SK-N-SH (cell line): ENCODE measurements around the gene FHOD3. TPM values are rescaled to one million over a fixed set of nuclear protein-coding genes. Genes with fewer than 3 reads are reported as not detected.

Source experiments
- CTCF ChIA-PET: fragments of 300-600, 350-600 bp; formaldehyde crosslinking; extraction: SDS; loops from one replicate; lab custom pipeline; 2021; lab: Yijun Ruan, JAX
- POLR2A ChIA-PET: fragments of 350-600 bp; sonication (Branson Sonifier 250); formaldehyde crosslinking; extraction: SDS; loops from one replicate; lab custom pipeline; 2020; ENCODE audit warnings: antibody characterized with exemption, inconsistent platforms; lab: Yijun Ruan, JAX
- DNase-seq: peaks from one replicate; pipeline ENCODE4 v3.0.0; 2012
- H2AFZ ChIP-seq: fragments of 200-600 bp; sonication (generic); 2 replicates; pipeline ENCODE4 v1.8.1; 2016; ENCODE audit warnings: antibody characterized with exemption, mild to moderate bottlenecking, low read depth
- H3F3A ChIP-seq: fragments of 200-600 bp; sonication (generic); replicated peaks from 2 replicates; pipeline ENCODE3; 2016; ENCODE audit warnings: antibody characterized with exemption, mild to moderate bottlenecking; ENCODE audit not compliant: insufficient read depth
- H3K27ac ChIP-seq, 2 experiments: fragments of 200-500 bp in 1 of 2; fragments of 200-600 bp in 1 of 2; sonication (Bioruptor generic) in 1 of 2; sonication (generic), shearing (Covaris generic) in 1 of 2; 2 replicates each; pipeline versions ENCODE4 v1.5.1 to v1.6.1; 2014 to 2016; ENCODE audit warnings: low read depth in 2 of 2, inconsistent platforms in 1 of 2, low read length in 1 of 2, mild to moderate bottlenecking in 1 of 2, mixed read lengths in 1 of 2
- H3K27me3 ChIP-seq: fragments of 200-600 bp; sonication (generic), shearing (Covaris generic); 2 replicates; pipeline ENCODE4 v1.6.1; 2016; ENCODE audit warnings: mixed run types; ENCODE audit not compliant: insufficient read depth
- H3K36me3 ChIP-seq, 2 experiments: fragments of 200-500 bp in 1 of 2; fragments of 200-600 bp in 1 of 2; sonication (Bioruptor generic) in 1 of 2; sonication (generic) in 1 of 2; replicated peaks in 1 of 2; 2 replicates each; pipeline versions ENCODE3 to v1.5.1; 2014 to 2016; ENCODE audit warnings: low read length in 1 of 2, mild to moderate bottlenecking in 1 of 2; ENCODE audit not compliant: insufficient read depth in 2 of 2, control insufficient read depth in 1 of 2
- H3K4me1 ChIP-seq, 2 experiments: fragments of 200-500 bp in 1 of 2; fragments of 200-600 bp in 1 of 2; sonication (Bioruptor generic) in 1 of 2; sonication (generic), shearing (Covaris generic) in 1 of 2; 2 replicates each; pipeline versions ENCODE4 v1.5.1 to v1.6.1; 2014 to 2016; ENCODE audit warnings: low read depth in 1 of 2, low read length in 1 of 2, mixed run types in 1 of 2; ENCODE audit not compliant: insufficient read depth in 2 of 2, control insufficient read depth in 1 of 2
- H3K4me2 ChIP-seq: fragments of 200-600 bp; sonication (generic), shearing (Covaris generic); 2 replicates; pipeline ENCODE4 v1.6.1; 2017; ENCODE audit warnings: mixed run types
- H3K4me3 ChIP-seq, 2 experiments: fragments of 200-500 bp in 1 of 2; fragments of 200-600 bp in 1 of 2; sonication (Bioruptor generic) in 1 of 2; sonication (generic), shearing (Covaris generic) in 1 of 2; 2 replicates each; pipeline versions ENCODE4 v1.5.1 to v1.8.1; 2014 to 2016; ENCODE audit warnings: low read depth in 2 of 2, inconsistent platforms in 1 of 2, low read length in 1 of 2, mild to moderate bottlenecking in 1 of 2, mixed read lengths in 1 of 2, moderate library complexity in 1 of 2
- H3K79me2 ChIP-seq: fragments of 200-600 bp; sonication (generic); 2 replicates; pipeline ENCODE4 v1.8.1; 2017; ENCODE audit warnings: mild to moderate bottlenecking; ENCODE audit not compliant: insufficient read depth
- H3K9ac ChIP-seq: fragments of 200-600 bp; sonication (generic); 2 replicates; pipeline ENCODE4 v1.6.1; 2017; ENCODE audit warnings: mixed run types
- H3K9me2 ChIP-seq: fragments of 200-600 bp; sonication (generic); 2 replicates; pipeline ENCODE4 v1.6.1; 2017; ENCODE audit warnings: mixed run types
- H3K9me3 ChIP-seq: fragments of 200-600 bp; sonication (generic); 2 replicates; pipeline ENCODE4 v1.6.1; 2017; ENCODE audit warnings: mixed run types, mild to moderate bottlenecking, moderate library complexity
- H4K20me1 ChIP-seq: fragments of 200-600 bp; sonication (generic); 2 replicates; pipeline ENCODE4 v1.6.1; 2017; ENCODE audit warnings: mild to moderate bottlenecking, mixed run types; ENCODE audit not compliant: insufficient read depth
- ELF1 ChIP-seq: IDR thresholded peaks from 2 replicates; pipeline ENCODE4 v1.4.0; 2012
- FOSL2 ChIP-seq: IDR thresholded peaks from 2 replicates; pipeline ENCODE4 v1.4.0; 2012; ENCODE audit warnings: low read depth, mild to moderate bottlenecking, moderate library complexity, borderline replicate concordance
- FOXM1 ChIP-seq: IDR thresholded peaks from 2 replicates; pipeline ENCODE4 v1.4.0; 2012; ENCODE audit warnings: low read depth, mild to moderate bottlenecking
- GABPA ChIP-seq: IDR thresholded peaks from 2 replicates; pipeline ENCODE4 v1.4.0; 2012; ENCODE audit warnings: low read depth, mild to moderate bottlenecking
- JUND ChIP-seq: IDR thresholded peaks from 2 replicates; pipeline ENCODE4 v1.4.0; 2012
- MEF2A ChIP-seq: IDR thresholded peaks from 2 replicates; pipeline ENCODE4 v1.4.0; 2012; ENCODE audit warnings: low read depth, borderline replicate concordance
- MXI1 ChIP-seq: IDR thresholded peaks from 2 replicates; pipeline ENCODE4 v1.6.1; 2012; ENCODE audit warnings: mild to moderate bottlenecking, low read depth, low read length, improper control_type of control experiment
- NRF1 ChIP-seq: IDR thresholded peaks from 2 replicates; pipeline ENCODE4 v1.6.1; 2012; ENCODE audit warnings: low read depth, mild to moderate bottlenecking, low read length
- RAD21 ChIP-seq: IDR thresholded peaks from 2 replicates; pipeline ENCODE4 v1.6.1; 2012; ENCODE audit warnings: mild to moderate bottlenecking, low read length
- RFX5 ChIP-seq: IDR thresholded peaks from 2 replicates; pipeline ENCODE4 v1.6.1; 2012; ENCODE audit warnings: mild to moderate bottlenecking, improper control_type of control experiment, low read length
- TEAD4 ChIP-seq: IDR thresholded peaks from 2 replicates; pipeline ENCODE4 v1.4.0; 2012; ENCODE audit warnings: mild to moderate bottlenecking, borderline replicate concordance; ENCODE audit not compliant: insufficient read depth
- YY1 ChIP-seq: IDR thresholded peaks from 2 replicates; pipeline ENCODE4 v1.4.0; 2012; ENCODE audit warnings: low read depth, mild to moderate bottlenecking
- WGBS: methylation state at CpG from one replicate; pipeline ENCODE4 v1.1.6; 2017; ENCODE audit warnings: low lambda C conversion rate; 5-methylcytosine and 5-hydroxymethylcytosine counted together
- polyA plus RNA-seq, 3 experiments: library from polyadenylated mRNA; depleted of rRNA; stranded (reverse); fragments of >200 nt; gene quantifications; 2 replicates each; pipeline ENCODE4 v1.2.3, GENCODE V29; 2012
- TF ChIP-seq, protein P1 (sequence below): fragments of 150-350 bp; IDR thresholded peaks from 2 replicates; pipeline ENCODE4 v1.6.1; 2017; ENCODE audit warnings: antibody characterized with exemption, low read length, low read depth, borderline replicate concordance
- TF ChIP-seq, protein P2 (sequence below): IDR thresholded peaks from 2 replicates; pipeline ENCODE4 v1.4.0; 2012; ENCODE audit warnings: low read depth, borderline replicate concordance
- TF ChIP-seq, protein P3 (sequence below): IDR thresholded peaks from 2 replicates; pipeline ENCODE4; 2012
- TF ChIP-seq, protein P4 (sequence below): IDR thresholded peaks from 2 replicates; pipeline ENCODE4 v1.4.0; 2012; ENCODE audit warnings: low read depth

Gene FHOD3
- polyA plus RNA-seq, 1 of the 3 experiments (the other 2 are of a cell fraction): 10.9 TPM

DNA sequence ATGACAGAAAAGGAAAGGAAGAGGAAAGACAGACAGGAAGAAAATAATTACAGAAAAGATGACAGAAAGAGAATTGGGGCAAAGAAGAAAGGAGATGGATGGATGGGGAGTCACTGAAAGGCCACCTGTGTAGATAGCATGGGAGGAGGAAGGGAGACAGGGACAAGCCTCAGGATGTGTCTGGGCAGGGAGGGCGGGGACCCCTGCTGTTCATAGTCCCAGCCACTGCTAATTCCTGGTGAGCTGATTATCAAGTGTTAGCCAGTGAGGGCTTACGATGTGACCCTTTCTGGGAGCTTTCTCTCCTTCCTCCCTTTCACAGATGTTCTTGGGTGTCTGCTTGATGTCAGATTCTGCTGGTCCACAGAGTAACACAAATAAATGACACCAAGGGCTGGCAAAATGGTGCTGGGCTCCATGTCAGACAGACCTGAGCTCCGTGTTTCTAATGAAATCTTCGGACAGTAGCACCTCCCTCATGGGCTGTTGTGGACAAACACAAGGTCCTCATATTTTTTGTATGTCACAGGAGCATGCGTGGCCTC is 13.6 kb downstream of the FHOD3 start:
- DNase-seq: no peak
- no peak overlapping the region for H3K4me3 ChIP-seq
- H4K20me1 ChIP-seq: no peaks in the 10 kb centered on the region
- H3K36me3 ChIP-seq: no peaks in the 10 kb centered on the region
- POLR2A ChIA-PET: no interaction called here
- peaks cover 10 to 47% of the 10 kb centered on the region in 2 experiments for H3K4me1 ChIP-seq
- no peaks in the 10 kb centered on the region for H3K9me3 ChIP-seq
- peaks cover 17% of the 10 kb centered on the region for H3F3A ChIP-seq
- H3K27ac ChIP-seq: peak overlapping the region in 1 of 2 experiments; percentile 93; a peak in 3 of 4 replicates
- H3K9me2 ChIP-seq: no peaks in the 10 kb centered on the region
- H3K79me2 ChIP-seq: no peaks in the 10 kb centered on the region
- no peak overlapping the region for H3K9ac ChIP-seq
- WGBS: 86% methylated on average over 4 of the region's 5 CpGs
- no peak overlapping the region for H2AFZ ChIP-seq
- TF ChIP-seq MXI1 (no peak), NRF1 (no peak), GABPA (no peak), FOXM1 (no peak), JUND (no peak), RFX5 (no peak), FOSL2 (no peak), TEAD4 (no peak), RAD21 (no peak), ELF1 (no peak), MEF2A (no peak), YY1 (no peak)
- TF ChIP-seq, protein P1, sequence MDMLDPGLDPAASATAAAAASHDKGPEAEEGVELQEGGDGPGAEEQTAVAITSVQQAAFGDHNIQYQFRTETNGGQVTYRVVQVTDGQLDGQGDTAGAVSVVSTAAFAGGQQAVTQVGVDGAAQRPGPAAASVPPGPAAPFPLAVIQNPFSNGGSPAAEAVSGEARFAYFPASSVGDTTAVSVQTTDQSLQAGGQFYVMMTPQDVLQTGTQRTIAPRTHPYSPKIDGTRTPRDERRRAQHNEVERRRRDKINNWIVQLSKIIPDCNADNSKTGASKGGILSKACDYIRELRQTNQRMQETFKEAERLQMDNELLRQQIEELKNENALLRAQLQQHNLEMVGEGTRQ: no peak
- TF ChIP-seq, protein P2, sequence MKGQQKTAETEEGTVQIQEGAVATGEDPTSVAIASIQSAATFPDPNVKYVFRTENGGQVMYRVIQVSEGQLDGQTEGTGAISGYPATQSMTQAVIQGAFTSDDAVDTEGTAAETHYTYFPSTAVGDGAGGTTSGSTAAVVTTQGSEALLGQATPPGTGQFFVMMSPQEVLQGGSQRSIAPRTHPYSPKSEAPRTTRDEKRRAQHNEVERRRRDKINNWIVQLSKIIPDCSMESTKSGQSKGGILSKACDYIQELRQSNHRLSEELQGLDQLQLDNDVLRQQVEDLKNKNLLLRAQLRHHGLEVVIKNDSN: no peak
- TF ChIP-seq, protein P3, sequence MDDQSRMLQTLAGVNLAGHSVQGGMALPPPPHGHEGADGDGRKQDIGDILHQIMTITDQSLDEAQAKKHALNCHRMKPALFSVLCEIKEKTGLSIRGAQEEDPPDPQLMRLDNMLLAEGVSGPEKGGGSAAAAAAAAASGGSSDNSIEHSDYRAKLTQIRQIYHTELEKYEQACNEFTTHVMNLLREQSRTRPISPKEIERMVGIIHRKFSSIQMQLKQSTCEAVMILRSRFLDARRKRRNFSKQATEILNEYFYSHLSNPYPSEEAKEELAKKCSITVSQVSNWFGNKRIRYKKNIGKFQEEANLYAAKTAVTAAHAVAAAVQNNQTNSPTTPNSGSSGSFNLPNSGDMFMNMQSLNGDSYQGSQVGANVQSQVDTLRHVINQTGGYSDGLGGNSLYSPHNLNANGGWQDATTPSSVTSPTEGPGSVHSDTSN: no peak
- TF ChIP-seq, protein P4, sequence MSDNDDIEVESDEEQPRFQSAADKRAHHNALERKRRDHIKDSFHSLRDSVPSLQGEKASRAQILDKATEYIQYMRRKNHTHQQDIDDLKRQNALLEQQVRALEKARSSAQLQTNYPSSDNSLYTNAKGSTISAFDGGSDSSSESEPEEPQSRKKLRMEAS: no peak
- CTCF ChIA-PET: interaction anchor here (1.4 kb wide), 1 partner anchor 150 kb away, joined by 3 read pairs; no protein-coding TSS in a partner anchor
- no peak overlapping the region for H3K4me2 ChIP-seq
- no peaks in the 10 kb centered on the region; the same call in 1 of the 2 replicates for H3K27me3 ChIP-seq

DNA sequence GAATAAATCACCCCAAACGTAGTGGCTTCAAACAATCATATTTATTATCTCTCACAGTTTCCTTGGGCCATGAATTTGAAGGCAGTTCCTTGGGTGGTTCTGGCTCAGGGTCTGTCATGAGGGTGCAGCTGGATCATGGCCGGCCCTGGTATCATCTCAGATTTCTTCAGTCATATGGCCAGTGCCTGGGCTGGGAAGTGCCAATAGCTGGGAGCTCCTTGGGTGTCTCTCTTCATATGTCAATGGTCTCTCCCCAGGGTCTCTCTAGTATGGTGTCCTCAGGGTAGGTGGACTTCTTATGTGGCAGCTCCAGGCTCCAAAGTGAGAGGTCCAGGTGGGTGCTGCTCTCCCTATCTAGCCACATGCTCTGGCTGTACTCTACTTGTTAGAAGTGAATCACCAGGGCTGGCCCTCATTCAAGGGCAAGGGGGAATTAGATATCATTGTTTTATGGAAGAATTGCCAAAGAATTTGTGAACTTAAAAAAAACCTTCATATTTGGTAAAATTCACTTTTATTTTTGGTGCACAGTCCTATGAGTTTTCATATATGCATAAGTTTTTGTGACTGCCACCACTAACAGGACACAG is 15.4 kb downstream of the FHOD3 start:
- POLR2A ChIA-PET: no interaction called here
- CTCF ChIA-PET: no interaction called here
- Histone ChIP-seq H3K4me2 (no peak overlapping the region), H2AFZ (no peak overlapping the region), H3K27ac (no peak overlapping the region), H3F3A (peaks cover 17% of the 10 kb centered on the region), H3K79me2 (no peaks in the 10 kb centered on the region), H3K9me3 (no peaks in the 10 kb centered on the region), H3K9me2 (no peaks in the 10 kb centered on the region), H3K4me1 (peaks cover 10 to 48% of the 10 kb centered on the region in 2 experiments), H3K27me3 (no peaks in the 10 kb centered on the region), H3K4me3 (no peak overlapping the region), H3K9ac (no peak overlapping the region), H3K36me3 (no peaks in the 10 kb centered on the region), H4K20me1 (no peaks in the 10 kb centered on the region)
- TF ChIP-seq, protein P2: no peak
- TF ChIP-seq FOSL2: peak; percentile 31; the same call in 1 of the 2 replicates
- WGBS: 89% methylated on average over 2 of the region's 2 CpGs
- DNase-seq: no peak
